HEK293 (cell line): ENCODE data around the gene PHKA1.

ENCODE experiments used
- CTCF ChIA-PET: fragments of 350-600 bp; formaldehyde crosslinking; extraction: SDS; loops from one replicate; lab custom pipeline; 2021; ENCODE audit warnings: antibody characterized with exemption; lab: Yijun Ruan, JAX
- POLR2A ChIA-PET: fragments of 300-600 bp; formaldehyde crosslinking; extraction: SDS; loops from one replicate; lab custom pipeline; 2020; ENCODE audit warnings: antibody characterized with exemption, inconsistent platforms; lab: Yijun Ruan, JAX
- H3K27ac ChIP-seq: fragments of 200-500 bp; sonication (Bioruptor generic); 2 replicates; pipeline ENCODE4 v1.5.1; 2014; ENCODE audit warnings: low read depth, low read length, control low read depth, inconsistent platforms; ENCODE audit errors: extremely low read depth
- H3K36me3 ChIP-seq, 2 experiments: fragments of 200-500 bp in 1 of 2; sonication (Bioruptor generic) in 1 of 2; 1 replicate in 1 of 2; 2 replicates in 1 of 2; pipeline ENCODE4 v1.5.1; 2014 to 2017; ENCODE audit warnings: inconsistent platforms in 2 of 2, low read length in 2 of 2; ENCODE audit not compliant: control insufficient read depth in 2 of 2, insufficient read depth in 1 of 2
- H3K4me1 ChIP-seq: fragments of 200-500 bp; sonication (Bioruptor generic); 2 replicates; pipeline ENCODE4 v1.5.1; 2014; ENCODE audit warnings: mild to moderate bottlenecking, low read length, inconsistent platforms; ENCODE audit not compliant: control insufficient read depth, insufficient read depth
- H3K4me3 ChIP-seq: 2 replicates; pipeline ENCODE4 v1.5.1; 2011; ENCODE audit warnings: low read depth, mild to moderate bottlenecking, control low read depth, low read length, moderate library complexity
- H3K9me3 ChIP-seq: fragments of 200-500 bp; sonication (Bioruptor generic); 2 replicates; pipeline ENCODE4 v1.5.1; 2014; ENCODE audit warnings: low read depth, low read length, inconsistent platforms; ENCODE audit not compliant: control insufficient read depth, insufficient read depth
- GLIS1 ChIP-seq: fragments of 450-650 bp; formaldehyde crosslinking; IDR thresholded peaks from 2 replicates; pipeline ENCODE4 v1.5.1; 2016; ENCODE audit warnings: missing biosample characterization, missing genetic modification characterization
- KLF7 ChIP-seq: fragments of 450-650 bp; formaldehyde crosslinking; IDR thresholded peaks from 2 replicates; pipeline ENCODE4 v1.5.1; 2016; ENCODE audit warnings: missing biosample characterization, missing genetic modification characterization, borderline replicate concordance
- ZBTB44 ChIP-seq: fragments of 450-650 bp; IDR thresholded peaks from 2 replicates; pipeline ENCODE4 v1.5.1; 2018; ENCODE audit warnings: missing biosample characterization, mild to moderate bottlenecking, missing genetic modification characterization
- ZNF350 ChIP-seq: fragments of 450-650 bp; formaldehyde crosslinking; IDR thresholded peaks from 2 replicates; pipeline ENCODE4 v1.5.0; 2017; ENCODE audit warnings: missing biosample characterization, mild to moderate bottlenecking, missing genetic modification characterization
- ZNF549 ChIP-seq: fragments of 450-650 bp; IDR thresholded peaks from 2 replicates; pipeline ENCODE4 v1.5.1; 2018; ENCODE audit warnings: missing biosample characterization, missing genetic modification characterization, mild to moderate bottlenecking, inconsistent platforms, moderate library complexity
- ZSCAN4 ChIP-seq: fragments of 450-650 bp; formaldehyde crosslinking; IDR thresholded peaks from 2 replicates; pipeline ENCODE4 v1.5.1; 2017; ENCODE audit warnings: missing biosample characterization, missing genetic modification characterization

The PHKA1 gene

GRCh38 chrX:72532366-72532765 lies 181.7 kb downstream of the PHKA1 start:
- no peak overlapping the region for H3K4me3 ChIP-seq
- no peaks in the 10 kb centered on the region for H3K4me1 ChIP-seq
- no peaks in the 10 kb centered on the region; a peak in 1 of 3 replicates for H3K36me3 ChIP-seq
- H3K9me3 ChIP-seq, result no peaks in the 10 kb centered on the region
- no peak for TF ChIP-seq ZNF350 (tag by site-specific recombination)
- no peak for TF ChIP-seq GLIS1 (tag by site-specific recombination)
- TF ChIP-seq ZSCAN4 (tag by site-specific recombination), result no peak
- no peak for TF ChIP-seq ZBTB44 (tag by site-specific recombination)
- no peak for TF ChIP-seq ZNF549
- no peak for TF ChIP-seq KLF7 (tag by site-specific recombination)
- ChIA-PET POLR2A (no interaction called here), CTCF (interaction anchor here (1.0 kb wide), 1 partner anchor 8 kb away, joined by 4 read pairs; no protein-coding TSS in a partner anchor)
- H3K27ac ChIP-seq, result no peak overlapping the region
